CD4-positive, CD25-positive, alpha-beta regulatory T cell (primary cell): Measurements from ENCODE around the gene GNL2. TPM values are rescaled to one million over a fixed set of nuclear protein-coding genes. Genes with fewer than 3 reads are reported as not detected.
A peak's percentile ranks its signal among the peaks of the same experiment; 100 is the strongest.

Experiments
- ATAC-seq, 2 donors: fragments of 150-1000 bp; cut with Tn5 transposase; one replicate each; pipeline ENCODE4 v1.10.0; 2021; ENCODE audit warnings: low read depth in 2 of 2, moderate number of reproducible peaks in 2 of 2, moderate library complexity in 1 of 2
- DNase-seq, 3 donors: peaks; one replicate each; pipeline versions ENCODE4 v3.0.0 to v3.0.0-alpha.2; 2012 to 2022; ENCODE audit warnings: mixed read lengths in 1 of 3
- H3K27ac ChIP-seq: one replicate; pipeline ENCODE4 v1.7.0; 2013; ENCODE audit warnings: mild to moderate bottlenecking, low read length; ENCODE audit not compliant: insufficient read depth, poor library complexity, severe bottlenecking
- H3K27me3 ChIP-seq: one replicate; pipeline ENCODE4 v1.7.0; 2013; ENCODE audit warnings: low read length; ENCODE audit not compliant: control insufficient read depth, insufficient read depth
- H3K36me3 ChIP-seq: one replicate; pipeline ENCODE4 v1.7.0; 2013; ENCODE audit warnings: mild to moderate bottlenecking, low read length, moderate library complexity; ENCODE audit not compliant: control insufficient read depth, insufficient read depth
- H3K4me1 ChIP-seq: 2 replicates; pipeline ENCODE4 v1.7.0; 2013; ENCODE audit warnings: mild to moderate bottlenecking, low read length; ENCODE audit not compliant: insufficient read depth, control insufficient read depth, poor library complexity, severe bottlenecking
- H3K4me3 ChIP-seq: one replicate; pipeline ENCODE4 v1.7.0; 2013; ENCODE audit warnings: low read depth, mild to moderate bottlenecking, low read length, moderate library complexity
- H3K9me3 ChIP-seq, 2 experiments: 1 replicate in 1 of 2; 2 replicates in 1 of 2; pipeline ENCODE4 v1.7.0; 2013; ENCODE audit warnings: low read length in 2 of 2, mild to moderate bottlenecking in 1 of 2, moderate library complexity in 1 of 2; ENCODE audit not compliant: control insufficient read depth in 2 of 2
- H3K27ac Mint-ChIP-seq, 3 donors: one replicate each; pipeline ENCODE4 v1.8.0; 2020 to 2022; ENCODE audit warnings: mild to moderate bottlenecking in 3 of 3, mixed read lengths in 3 of 3, moderate library complexity in 2 of 3
- H3K27me3 Mint-ChIP-seq: one replicate; pipeline ENCODE4 v1.8.0; 2022; ENCODE audit warnings: mild to moderate bottlenecking, mixed read lengths
- H3K36me3 Mint-ChIP-seq: one replicate; pipeline ENCODE4 v1.8.0; 2020; ENCODE audit warnings: mixed read lengths
- H3K4me1 Mint-ChIP-seq, 4 donors: one replicate each; pipeline ENCODE4 v1.8.0; 2020 to 2022; ENCODE audit warnings: mixed read lengths in 4 of 4, mild to moderate bottlenecking in 1 of 4
- H3K4me3 Mint-ChIP-seq, 4 donors: one replicate each; pipeline ENCODE4 v1.8.0; 2020 to 2022; ENCODE audit warnings: mild to moderate bottlenecking in 4 of 4, mixed read lengths in 4 of 4, moderate library complexity in 3 of 4
- H3K9me3 Mint-ChIP-seq, 7 donors: one replicate each; pipeline ENCODE4 v1.8.0; 2020 to 2022; ENCODE audit warnings: mixed read lengths in 7 of 7, mild to moderate bottlenecking in 3 of 7, moderate library complexity in 2 of 7
- polyA plus RNA-seq, 4 donors: library from polyadenylated mRNA; unstranded; fragments of 300-500 nt; fragmentation: Illumina TruSeq; gene quantifications; one replicate each; pipeline ENCODE4 v1.2.3, GENCODE V29; 2021
- total RNA-seq: library from RNA; stranded (reverse); gene quantifications from one replicate; pipeline ENCODE4 v1.2.3, GENCODE V29; 2022

The GNL2 gene
- total and polyA plus RNA-seq, 5 donors from 2014 or later: 37.3 to 58.9 (median 44.5) TPM

- Histone ChIP-seq H3K27me3 (no peaks in the 10 kb centered on the region), H3K27ac (no peak within 1 kb of the TSS), H3K36me3 (peaks cover 5% of the 10 kb centered on the region), H3K9me3 (no peaks in the 10 kb centered on the region), H3K4me1 (peaks cover 17% of the 10 kb centered on the region), H3K4me3 (no peak within 1 kb of the TSS)
- H3K27me3 Mint-ChIP-seq: peaks cover 5% of the 10 kb centered on the region
- peaks cover 20 to 29% (median 24%) of the 10 kb centered on the region in 4 donors for H3K4me1 Mint-ChIP-seq
- H3K27ac Mint-ChIP-seq: peak within 1 kb of the TSS in 1 of 3 donors; percentile 94
- H3K9me3 Mint-ChIP-seq: no peaks in the 10 kb centered on the region
- H3K36me3 Mint-ChIP-seq: peaks cover 12% of the 10 kb centered on the region
- peak within 1 kb of the TSS in 2 of 4 donors; percentile 80 to 98 for H3K4me3 Mint-ChIP-seq
- peak in 2 of 3 donors; percentile 8 to 47 for DNase-seq
- no peak for ATAC-seq
Observed at GRCh38 chr1:37556712-37557196, 39.0 kb downstream of the GNL2 start, which contains the start of gene DNALI1. TSS of gene DNALI1 (plus strand) at chr1:37556940. CDS start at chr1:37556995, 55 bp downstream.

GRCh38 chr1:37553927-37554808 lies 41.6 kb downstream of the GNL2 start, which contains the start of gene SNIP1:
TSS of gene SNIP1 (minus strand) at chr1:37554293. CDS start at chr1:37554229, 64 bp downstream.
- Mint-ChIP-seq H3K27ac (peak within 1 kb of the TSS; percentile 97 to 99 (median 99)), H3K27me3 (no peaks in the 10 kb centered on the region), H3K4me3 (peak within 1 kb of the TSS; percentile 91 to 98 (median 98)), H3K9me3 (no peaks in the 10 kb centered on the region), H3K4me1 (peaks cover 29 to 46% (median 37%) of the 10 kb centered on the region in 4 donors), H3K36me3 (peaks cover 18% of the 10 kb centered on the region)
- Histone ChIP-seq H3K4me3 (peak within 1 kb of the TSS; percentile 97), H3K36me3 (peaks cover 19% of the 10 kb centered on the region), H3K9me3 (no peaks in the 10 kb centered on the region), H3K4me1 (peaks cover 21% of the 10 kb centered on the region), H3K27ac (peak within 1 kb of the TSS; percentile 88), H3K27me3 (no peaks in the 10 kb centered on the region)
- ATAC-seq: peak; percentile 98
- peak; percentile 89 to 97 (median 93) for DNase-seq

DNA sequence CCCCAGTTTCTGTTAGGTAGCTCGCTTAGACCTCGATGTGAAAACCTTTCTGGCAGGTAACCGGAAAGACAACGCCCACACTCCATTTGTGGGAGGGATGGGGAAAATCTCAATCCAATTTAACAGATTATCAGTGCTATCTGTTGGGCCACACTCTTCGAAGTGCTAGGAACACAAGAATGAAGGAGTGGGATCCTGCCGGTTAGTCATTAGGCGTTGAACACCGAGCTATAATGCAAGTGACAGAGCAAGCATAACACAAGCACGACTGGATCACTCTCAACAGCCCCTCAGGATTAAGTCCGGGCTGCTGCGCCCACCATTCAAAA lies 42.2 kb downstream of the GNL2 start:
- Mint-ChIP-seq H3K9me3 (peaks cover 0 to 2% (median 0%) of the 10 kb centered on the region in 7 donors), H3K27me3 (no peaks in the 10 kb centered on the region), H3K36me3 (peaks cover 22% of the 10 kb centered on the region), H3K4me3 (peak overlapping the region; percentile 91 to 98 (median 98)), H3K27ac (peak overlapping the region; percentile 33 to 99 (median 97)), H3K4me1 (peaks cover 33 to 52% (median 41%) of the 10 kb centered on the region in 4 donors)
- Histone ChIP-seq H3K9me3 (no peaks in the 10 kb centered on the region), H3K36me3 (peaks cover 25% of the 10 kb centered on the region), H3K4me1 (peaks cover 21% of the 10 kb centered on the region), H3K27ac (peak overlapping the region; percentile 88), H3K4me3 (peak overlapping the region; percentile 97), H3K27me3 (no peaks in the 10 kb centered on the region)
- no peak for ATAC-seq
- DNase-seq: peak in 1 of 3 donors; percentile 3

DNA sequence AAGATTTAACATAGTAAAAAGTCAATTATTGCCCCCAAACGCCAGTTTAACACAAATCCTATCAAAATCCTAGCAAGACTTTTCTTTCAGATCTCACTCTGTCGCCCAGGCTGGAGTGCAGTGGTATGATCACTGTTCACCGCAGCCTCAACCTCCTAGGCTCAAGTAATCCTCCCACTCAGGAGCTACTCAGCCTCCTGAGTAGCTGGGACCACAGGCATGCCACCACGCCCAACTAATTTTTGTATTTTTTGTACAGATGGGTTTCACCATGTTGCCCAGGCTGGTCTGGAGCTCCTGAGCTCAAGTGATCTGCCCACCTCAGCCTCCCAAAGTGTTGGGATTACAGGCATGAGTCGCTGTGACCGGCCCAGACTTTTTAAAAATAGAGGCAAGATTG lies 46.4 kb downstream of the GNL2 start:
- ATAC-seq (no peak), DNase-seq (no peak)
- Histone ChIP-seq H3K9me3 (no peaks in the 10 kb centered on the region), H3K27me3 (no peaks in the 10 kb centered on the region), H3K4me1 (peaks cover 21% of the 10 kb centered on the region), H3K27ac (no peak overlapping the region), H3K4me3 (no peak overlapping the region), H3K36me3 (peaks cover 48% of the 10 kb centered on the region)
- Mint-ChIP-seq H3K4me1 (peaks cover 26 to 52% (median 43%) of the 10 kb centered on the region in 4 donors), H3K27ac (peak overlapping the region in 2 of 3 donors; percentile 21 to 23), H3K36me3 (peaks cover 42% of the 10 kb centered on the region), H3K9me3 (peaks cover 0 to 2% (median 0%) of the 10 kb centered on the region in 7 donors), H3K27me3 (no peaks in the 10 kb centered on the region), H3K4me3 (peak overlapping the region in 1 of 4 donors; percentile 8)

DNA sequence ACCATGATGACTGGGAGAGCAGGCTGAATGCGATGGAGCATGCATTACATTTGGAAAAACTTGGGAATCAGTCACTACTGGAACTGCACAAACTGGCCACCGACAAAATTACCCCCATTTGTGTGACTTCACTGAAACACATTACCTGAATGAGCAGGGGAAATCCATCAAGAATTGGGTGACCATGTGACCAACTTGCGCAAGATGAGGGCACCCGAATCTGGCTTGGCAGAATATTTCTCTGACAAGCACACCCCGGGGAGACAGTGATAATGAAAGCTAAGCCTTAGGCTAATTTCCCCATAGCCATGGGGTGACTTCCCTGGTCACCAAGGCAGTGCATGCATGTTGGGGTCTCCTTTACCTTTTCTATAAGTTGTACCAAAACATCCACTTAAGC lies 50.7 kb downstream of the GNL2 start:
- no peaks in the 10 kb centered on the region for H3K27me3 Mint-ChIP-seq
- DNase-seq: no peak
- H3K36me3 Mint-ChIP-seq: peaks cover 40% of the 10 kb centered on the region
- Histone ChIP-seq H3K27ac (no peak overlapping the region), H3K36me3 (peaks cover 65% of the 10 kb centered on the region), H3K4me1 (no peaks in the 10 kb centered on the region), H3K4me3 (no peak overlapping the region), H3K9me3 (no peaks in the 10 kb centered on the region), H3K27me3 (no peaks in the 10 kb centered on the region)
- no peak overlapping the region for H3K4me3 Mint-ChIP-seq
- H3K4me1 Mint-ChIP-seq: peaks cover 11 to 18% (median 15%) of the 10 kb centered on the region in 4 donors
- ATAC-seq: no peak
- H3K9me3 Mint-ChIP-seq: peaks cover 0 to 2% (median 0%) of the 10 kb centered on the region in 7 donors
- H3K27ac Mint-ChIP-seq: no peak overlapping the region

- H3K4me3 Mint-ChIP-seq: no peak overlapping the region
Observed at GRCh38 chr1:37544530-37544929, 51.2 kb downstream of the GNL2 start.

GRCh38 chr1:37540036-37540785 lies 55.5 kb downstream of the GNL2 start:
- H3K27ac Mint-ChIP-seq: peak overlapping the region in 1 of 3 donors; percentile 48
- H3K27me3 Mint-ChIP-seq: no peaks in the 10 kb centered on the region
- no peaks in the 10 kb centered on the region for H3K9me3 ChIP-seq
- ATAC-seq (no peak), DNase-seq (no peak)
- no peak overlapping the region for H3K4me3 Mint-ChIP-seq
- H3K4me1 Mint-ChIP-seq: peaks cover 7 to 18% (median 11%) of the 10 kb centered on the region in 4 donors
- peaks cover 47% of the 10 kb centered on the region for H3K36me3 Mint-ChIP-seq
- no peak overlapping the region for H3K27ac ChIP-seq
- peaks cover 79% of the 10 kb centered on the region for H3K36me3 ChIP-seq
- H3K4me1 ChIP-seq: no peaks in the 10 kb centered on the region
- no peaks in the 10 kb centered on the region for H3K9me3 Mint-ChIP-seq
- H3K4me3 ChIP-seq: no peak overlapping the region
- H3K27me3 ChIP-seq: no peaks in the 10 kb centered on the region

More at GRCh38 chr1:37544530-37544929, 51.2 kb downstream of the GNL2 start:
- no peak for DNase-seq
- H3K27ac ChIP-seq: no peak overlapping the region
- no peak for ATAC-seq
- Mint-ChIP-seq H3K9me3 (peaks cover 0 to 2% (median 0%) of the 10 kb centered on the region in 7 donors), H3K27ac (no peak overlapping the region), H3K36me3 (peaks cover 36% of the 10 kb centered on the region), H3K27me3 (no peaks in the 10 kb centered on the region), H3K4me1 (peaks cover 9 to 13% (median 11%) of the 10 kb centered on the region in 4 donors)
- no peaks in the 10 kb centered on the region for H3K4me1 ChIP-seq
- H3K36me3 ChIP-seq: peaks cover 66% of the 10 kb centered on the region
- H3K9me3 ChIP-seq: no peaks in the 10 kb centered on the region
- H3K4me3 ChIP-seq: no peak overlapping the region
- no peaks in the 10 kb centered on the region for H3K27me3 ChIP-seq
